ENCODE data around the gene IL11RA.

DNA sequence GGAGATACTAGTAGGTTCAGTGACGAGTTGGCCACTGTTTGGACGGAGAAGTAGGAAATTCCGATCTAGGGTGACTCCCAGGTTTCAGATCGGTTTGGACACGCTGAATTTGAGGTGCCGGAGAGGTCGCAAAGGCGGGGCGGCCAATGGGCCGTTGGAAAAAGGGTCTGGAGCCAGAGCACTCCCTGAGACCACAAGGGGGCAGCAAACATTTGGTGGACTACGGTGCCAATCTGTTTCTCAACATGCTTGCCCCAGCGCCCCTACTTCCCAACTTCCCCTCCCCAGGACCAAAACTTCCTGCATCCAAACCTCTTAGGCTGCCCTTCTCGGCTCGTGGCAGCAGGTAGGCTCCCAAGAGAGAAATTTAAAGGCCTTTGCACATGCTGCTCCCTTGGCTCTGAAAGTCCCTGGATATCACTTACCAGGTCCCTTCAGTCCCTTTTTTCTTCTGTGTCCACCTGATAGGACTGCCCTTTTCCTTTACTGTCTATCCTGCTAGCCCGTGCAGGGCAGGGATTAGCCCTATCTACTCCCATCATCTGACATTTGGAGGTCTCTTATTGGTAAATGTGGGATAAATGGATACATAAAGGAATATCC, 39.1 kb upstream of the IL11RA start:
- TF ChIP-seq, protein P1, sequence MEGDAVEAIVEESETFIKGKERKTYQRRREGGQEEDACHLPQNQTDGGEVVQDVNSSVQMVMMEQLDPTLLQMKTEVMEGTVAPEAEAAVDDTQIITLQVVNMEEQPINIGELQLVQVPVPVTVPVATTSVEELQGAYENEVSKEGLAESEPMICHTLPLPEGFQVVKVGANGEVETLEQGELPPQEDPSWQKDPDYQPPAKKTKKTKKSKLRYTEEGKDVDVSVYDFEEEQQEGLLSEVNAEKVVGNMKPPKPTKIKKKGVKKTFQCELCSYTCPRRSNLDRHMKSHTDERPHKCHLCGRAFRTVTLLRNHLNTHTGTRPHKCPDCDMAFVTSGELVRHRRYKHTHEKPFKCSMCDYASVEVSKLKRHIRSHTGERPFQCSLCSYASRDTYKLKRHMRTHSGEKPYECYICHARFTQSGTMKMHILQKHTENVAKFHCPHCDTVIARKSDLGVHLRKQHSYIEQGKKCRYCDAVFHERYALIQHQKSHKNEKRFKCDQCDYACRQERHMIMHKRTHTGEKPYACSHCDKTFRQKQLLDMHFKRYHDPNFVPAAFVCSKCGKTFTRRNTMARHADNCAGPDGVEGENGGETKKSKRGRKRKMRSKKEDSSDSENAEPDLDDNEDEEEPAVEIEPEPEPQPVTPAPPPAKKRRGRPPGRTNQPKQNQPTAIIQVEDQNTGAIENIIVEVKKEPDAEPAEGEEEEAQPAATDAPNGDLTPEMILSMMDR (IDR thresholded peaks at IDR 0.05) = peak; percentile 55 to 88 (median 79)
- peak in 2 of 4 donors; percentile 16 to 29 for TF ChIP-seq POLR2AphosphoS5 (IDR thresholded peaks at IDR 0.05)
- no peak for TF ChIP-seq EP300 (IDR thresholded peaks at IDR 0.05)
- no peak for TF ChIP-seq POLR2A (IDR thresholded peaks at IDR 0.05)

All from sigmoid colon (tissue), 4 donors.